K562 (cell line): ENCODE results near the gene OARD1. TPM values are rescaled to one million over a fixed set of nuclear protein-coding genes. Genes with fewer than 3 reads are reported as not detected.
A peak's percentile ranks its signal among the peaks of the same experiment; 100 is the strongest.

Experiments used
- EHMT2 ChIP-seq: fragments of 450-650 bp; IDR thresholded peaks from 2 replicates; pipeline ENCODE4 v1.6.1; 2018; ENCODE audit warnings: antibody characterized with exemption
- ELF4 ChIP-seq: fragments of 450-650 bp; formaldehyde crosslinking; IDR thresholded peaks from 2 replicates; pipeline ENCODE4 v1.4.0; 2022; ENCODE audit warnings: missing genetic modification characterization
- EP400 ChIP-seq: fragments of 450-650 bp; IDR thresholded peaks from 2 replicates; pipeline ENCODE4 v1.6.1; 2017; ENCODE audit warnings: antibody characterized with exemption, mild to moderate bottlenecking, moderate library complexity
- ERF ChIP-seq: fragments of 450-650 bp; formaldehyde crosslinking; IDR thresholded peaks from 2 replicates; pipeline ENCODE4 v1.4.0; 2020; ENCODE audit warnings: mild to moderate bottlenecking, mixed read lengths
- GABPA ChIP-seq: fragments of 200-800 bp; sonication (Bioruptor generic); conservative IDR thresholded peaks from 2 replicates; pipeline ENCODE4 v1.6.1; 2016; ENCODE audit warnings: low read depth, missing genetic modification characterization, missing compliant biosample characterization
- GABPB1 ChIP-seq: sonication (generic); formaldehyde crosslinking; IDR thresholded peaks from 2 replicates; pipeline ENCODE4 v1.8.0; 2022; ENCODE audit warnings: mild to moderate bottlenecking, missing genetic modification reagents
- GMEB1 ChIP-seq: fragments of 250-450 bp; sonication (Bioruptor Pico); IDR thresholded peaks from 2 replicates; pipeline ENCODE4 v1.4.0; 2020; ENCODE audit warnings: mild to moderate bottlenecking
- HBP1 ChIP-seq: fragments of 450-650 bp; formaldehyde crosslinking; IDR thresholded peaks from 2 replicates; pipeline ENCODE4 v1.4.0; 2022; ENCODE audit warnings: missing genetic modification characterization
- KLF6 ChIP-seq: fragments of 250-450 bp; sonication (Bioruptor Pico); IDR thresholded peaks from 2 replicates; pipeline ENCODE4 v1.4.0; 2020; ENCODE audit warnings: mild to moderate bottlenecking, moderate library complexity, borderline replicate concordance
- SMARCE1 ChIP-seq: fragments of 450-650 bp; IDR thresholded peaks from 2 replicates; pipeline ENCODE4 v1.7.1; 2016; ENCODE audit warnings: mild to moderate bottlenecking
- SPI1 ChIP-seq: IDR thresholded peaks from 2 replicates; pipeline ENCODE4 v1.6.1; 2011; ENCODE audit warnings: low read depth, low read length, control low read depth, borderline replicate concordance
- STAG1 ChIP-seq: sonication (generic); formaldehyde crosslinking; IDR thresholded peaks from 2 replicates; pipeline ENCODE4 v1.5.0; 2020; ENCODE audit warnings: missing genetic modification reagents, borderline replicate concordance
- ZNF239 ChIP-seq: fragments of 250-450 bp; sonication (Bioruptor Pico); IDR thresholded peaks from 2 replicates; pipeline ENCODE4 v1.4.0; 2020; ENCODE audit warnings: mild to moderate bottlenecking
- ZNF699 ChIP-seq: fragments of 250-450 bp; sonication (Bioruptor Pico); IDR thresholded peaks from 2 replicates; pipeline ENCODE4 v1.8.0; 2021; ENCODE audit warnings: mild to moderate bottlenecking, moderate library complexity; ENCODE audit not compliant: insufficient replicate concordance
- polyA plus RNA-seq, 8 experiments: library from polyadenylated mRNA; depleted of rRNA in 4 of 8; stranded (reverse) in 5 of 8; unstranded in 3 of 8; fragments of >200 nt; fragmentation: Nextera tagmentation in 2 of 8; fragmentation: Illumina TruSeq in 1 of 8; extraction: Ambion mirVana in 2 of 8; extraction: Trizol in 1 of 8; gene quantifications; 2 replicates each; pipeline versions ENCODE4 v1.2.1 to v1.2.3, GENCODE V29; 2011 to 2014; ENCODE audit warnings: inconsistent platforms in 1 of 8, missing spikeins in 1 of 8
- total RNA-seq, 7 experiments: library from RNA; depleted of rRNA in 6 of 7; stranded (reverse); fragments of >200 nt in 6 of 7; fragmentation: Illumina TruSeq in 2 of 7; extraction: Trizol in 2 of 7; gene quantifications; 2 replicates each; pipeline versions ENCODE4 v1.2.1 to v1.2.3, GENCODE V29; 2011 to 2021; ENCODE audit warnings: low replicate concordance in 1 of 7

The OARD1 gene
- total and polyA plus RNA-seq, 9 of the 15 experiments (the other 6 are each of a cell fraction or from before 2014, with no cell fraction given): 43.4 to 88.3 (median 61.1) TPM

GRCh38 chr6:41051873-41052272, 20.3 kb downstream of the OARD1 start (continued):
- TF ChIP-seq GABPA (peak; percentile 63), SPI1 (peak; percentile 97), ZNF699 (CRISPR knock-in tag) (no peak), KLF6 (CRISPR knock-in tag) (peak; percentile 55; the same call in 1 of the 2 replicates), STAG1 (no peak), HBP1 (CRISPR knock-in tag) (peak; percentile 52; the same call in 1 of the 2 replicates), ELF4 (CRISPR knock-in tag) (peak; percentile 89), SMARCE1 (peak; percentile 17; the same call in 1 of the 2 replicates), ERF (CRISPR knock-in tag) (0 out of 2 replicates have a peak, but pooled peaks have one; percentile 19), EHMT2 (peak; percentile 39; the same call in 1 of the 2 replicates), ZNF239 (CRISPR knock-in tag) (peak; percentile 86), EP400 (no peak), GABPB1 (0 out of 2 replicates have a peak, but pooled peaks have one; percentile 4), GMEB1 (0 out of 2 replicates have a peak, but pooled peaks have one; percentile 6)
